SU-DHL-6 (cell line): ENCODE measurements around the gene PCNX3.
A peak's percentile ranks its signal among the peaks of the same experiment; 100 is the strongest.
"Not testable (repeated sequence)": the region's sequence is repeated elsewhere in the genome, so short reads cannot be mapped to it uniquely, and the experiment has no call there.

ENCODE experiments used
- H2AFZ ChIP-seq: fragments of 200-600 bp; sonication (generic); 2 replicates; pipeline ENCODE4 v1.6.1; 2014; ENCODE audit warnings: low read depth, mild to moderate bottlenecking, moderate library complexity, mixed read lengths, antibody characterized with exemption, low read length; ENCODE audit not compliant: severe bottlenecking
- H3F3A ChIP-seq: fragments of 200-600 bp; shearing (Covaris generic); 2 replicates; pipeline ENCODE4 v1.6.0; 2016; ENCODE audit warnings: antibody characterized with exemption, mild to moderate bottlenecking; ENCODE audit not compliant: insufficient read depth
- H3K27ac ChIP-seq: fragments of 200-600 bp; sonication (generic); 2 replicates; pipeline ENCODE4 v1.5.1; 2016; ENCODE audit warnings: low read depth, mild to moderate bottlenecking, low read length, moderate library complexity, mixed read lengths
- H3K27me3 ChIP-seq: fragments of 200-600 bp; sonication (generic), shearing (Covaris generic); 2 replicates; pipeline ENCODE4 v1.6.0; 2014; ENCODE audit warnings: mild to moderate bottlenecking, low read length
- H3K36me3 ChIP-seq: fragments of 200-600 bp; sonication (generic); 2 replicates; pipeline ENCODE4 v1.6.1; 2014; ENCODE audit warnings: mild to moderate bottlenecking, low read length, mixed read lengths
- H3K4me2 ChIP-seq: fragments of 300-600, 200-600 bp; shearing (Covaris generic), sonication (generic); 2 replicates; pipeline ENCODE4 v1.6.0; 2014; ENCODE audit warnings: low read length, low read depth, mild to moderate bottlenecking; ENCODE audit not compliant: poor library complexity, severe bottlenecking
- H3K4me3 ChIP-seq: fragments of 200-600 bp; sonication (generic); 2 replicates; pipeline ENCODE4 v1.5.1; 2014; ENCODE audit warnings: antibody characterized with exemption, low read length, mild to moderate bottlenecking, mixed read lengths; ENCODE audit not compliant: insufficient read depth, poor library complexity, severe bottlenecking
- H3K79me2 ChIP-seq: fragments of 200-600 bp; sonication (generic); 2 replicates; pipeline ENCODE4 v1.6.1; 2014; ENCODE audit warnings: mild to moderate bottlenecking, low read length, moderate library complexity; ENCODE audit not compliant: insufficient read depth
- H3K9ac ChIP-seq: fragments of 200-600 bp; sonication (generic); 2 replicates; pipeline ENCODE4 v1.7.0; 2014; ENCODE audit warnings: mild to moderate bottlenecking, low read length
- H3K9me2 ChIP-seq: fragments of 200-600 bp; sonication (generic); replicated peaks from 2 replicates; pipeline ENCODE4 v1.6.1; 2014; ENCODE audit warnings: low read length; ENCODE audit not compliant: insufficient read depth
- H3K9me3 ChIP-seq: fragments of 200-600 bp; sonication (generic); 2 replicates; pipeline ENCODE4 v1.6.1; 2014; ENCODE audit warnings: low read length, mixed read lengths; ENCODE audit not compliant: insufficient read depth
- H4K20me1 ChIP-seq: fragments of 200-600 bp; sonication (generic); 2 replicates; pipeline ENCODE4 v1.6.1; 2014; ENCODE audit warnings: low read depth, mild to moderate bottlenecking, antibody characterized with exemption, low read length, moderate library complexity, mixed read lengths
- CTCF ChIP-seq: fragments of 200-600 bp; sonication (generic); IDR thresholded peaks from one replicate; pipeline ENCODE4 v1.5.1; 2017; ENCODE audit warnings: antibody characterized with exemption, mild to moderate bottlenecking, low read length, moderate library complexity; ENCODE audit not compliant: insufficient read depth, poor library complexity, severe bottlenecking
- EZH2phosphoT487 ChIP-seq: fragments of 200-600 bp; sonication (generic), shearing (Covaris generic); conservative IDR thresholded peaks from 2 replicates; pipeline ENCODE4 v1.6.1; 2018; ENCODE audit warnings: mild to moderate bottlenecking, antibody characterized with exemption, low read length, moderate library complexity, mixed read lengths

PCNX3 gene

GRCh38 chr11:65637794-65638419, 22.3 kb downstream of the PCNX3 start, which contains the start of gene SIPA1:
Gene SIPA1, plus strand, starts transcription at chr11:65638101. Its CDS starts 2,821 bp downstream, at chr11:65640922.
- H3F3A ChIP-seq = peaks cover 23% of the 10 kb centered on the region
- H3K27me3 ChIP-seq = no peaks in the 10 kb centered on the region
- H3K27ac ChIP-seq = peak within 1 kb of the TSS; percentile 90
- H3K36me3 ChIP-seq = no peaks in the 10 kb centered on the region
- no peaks in the 10 kb centered on the region for H3K9me2 ChIP-seq
- peak within 1 kb of the TSS; percentile 70 for H3K4me3 ChIP-seq
- peak within 1 kb of the TSS; percentile 76 for H3K9ac ChIP-seq
- H2AFZ ChIP-seq = no peak within 1 kb of the TSS
- TF ChIP-seq CTCF = no peak
- no peak for TF ChIP-seq EZH2phosphoT487
- no peaks in the 10 kb centered on the region for H4K20me1 ChIP-seq
- H3K9me3 ChIP-seq = no peaks in the 10 kb centered on the region
- H3K79me2 ChIP-seq = no peaks in the 10 kb centered on the region
- peak within 1 kb of the TSS; percentile 77 for H3K4me2 ChIP-seq

- H2AFZ ChIP-seq, H3K79me2 ChIP-seq, H4K20me1 ChIP-seq, H3K27me3 ChIP-seq, H3K36me3 ChIP-seq, H3K9me3 ChIP-seq, H3K9me2 ChIP-seq: not testable (repeated sequence)
- H3K4me3 ChIP-seq = peak overlapping the region; percentile 70
- peak overlapping the region; percentile 90 for H3K27ac ChIP-seq
- peaks cover 23% of the 10 kb centered on the region for H3F3A ChIP-seq
- peak overlapping the region; percentile 77 for H3K4me2 ChIP-seq
- peak overlapping the region; percentile 76 for H3K9ac ChIP-seq
Observed at GRCh38 chr11:65639228-65639597, 23.6 kb downstream of the PCNX3 start.

- Histone ChIP-seq H3K9me2 (no peaks in the 10 kb centered on the region), H3K9ac (peak overlapping the region; percentile 76), H3F3A (peaks cover 23% of the 10 kb centered on the region), H3K79me2 (no peaks in the 10 kb centered on the region), H3K4me3 (peak overlapping the region; percentile 36), H3K27ac (peak overlapping the region; percentile 90), H3K4me2 (peak overlapping the region; percentile 77), H4K20me1 (no peaks in the 10 kb centered on the region), H3K36me3 (no peaks in the 10 kb centered on the region), H2AFZ (no peak overlapping the region), H3K9me3 (no peaks in the 10 kb centered on the region), H3K27me3 (no peaks in the 10 kb centered on the region)
- TF ChIP-seq EZH2phosphoT487 = no peak
- no peak for TF ChIP-seq CTCF
Observed at GRCh38 chr11:65639623-65640482, 24.3 kb downstream of the PCNX3 start.
